Activated CD4-positive, alpha-beta T cell treated with anti-CD3 and anti-CD28 coated beads, Interleukin-2, Interleukin-4, amounts not matched to agents 100 ng/mL and 50 ng/mL, durations not matched to agents 16 hours and 8 hours (primary cell): ENCODE data around the gene HCN1.
"Not testable (repeated sequence)": the region's sequence is repeated elsewhere in the genome, so short reads cannot be mapped to it uniquely, and the experiment has no call there.

Experiments
- DNase-seq: peaks from one replicate; pipeline ENCODE4 v3.0.0-alpha.2; 2020; ENCODE audit warnings: low spot score

Gene HCN1

GRCh38 chr5:45617859-45618416 is 78.2 kb downstream of the HCN1 start:
- DNase-seq, result no peak

GRCh38 chr5:45609661-45610060 is 86.5 kb downstream of the HCN1 start:
- DNase-seq, result no peak

- no peak for DNase-seq
These were observed 92.1 kb downstream of the HCN1 start for GRCh38 chr5:45604092-45604491.

- DNase-seq, result no peak
These were observed 94.8 kb downstream of the HCN1 start for GRCh38 chr5:45601424-45601823.

- no peak for DNase-seq
These were observed 99.9 kb downstream of the HCN1 start for GRCh38 chr5:45596320-45596719.

- DNase-seq, result not testable (repeated sequence)
These were observed 110.2 kb downstream of the HCN1 start for GRCh38 chr5:45586001-45586400.

GRCh38 chr5:45578270-45578669 is 117.9 kb downstream of the HCN1 start:
- DNase-seq, result no peak

- DNase-seq, result no peak
These were observed 127.4 kb downstream of the HCN1 start for GRCh38 chr5:45568813-45569212.

GRCh38 chr5:45542421-45542820 is 153.8 kb downstream of the HCN1 start:
- no peak for DNase-seq

GRCh38 chr5:45533663-45534062 is 162.5 kb downstream of the HCN1 start:
- DNase-seq, result no peak

GRCh38 chr5:45532826-45533624 is 163.2 kb downstream of the HCN1 start:
- no peak for DNase-seq

GRCh38 chr5:45521067-45521466 is 175.1 kb downstream of the HCN1 start:
- DNase-seq, result no peak

- DNase-seq, result no peak
These were observed 183.7 kb downstream of the HCN1 start for GRCh38 chr5:45512521-45512920.

- DNase-seq, result no peak
These were observed 186.8 kb downstream of the HCN1 start for GRCh38 chr5:45509371-45509770.

- no peak for DNase-seq
These were observed 188.0 kb downstream of the HCN1 start for GRCh38 chr5:45508135-45508534.

GRCh38 chr5:45507178-45507577 is 189.0 kb downstream of the HCN1 start:
- no peak for DNase-seq

GRCh38 chr5:45499006-45499405 is 197.2 kb downstream of the HCN1 start:
- DNase-seq, result not testable (repeated sequence)

- no peak for DNase-seq
These were observed 204.8 kb downstream of the HCN1 start for GRCh38 chr5:45491368-45491767.

- no peak for DNase-seq
These were observed 211.4 kb downstream of the HCN1 start for GRCh38 chr5:45484781-45485180.

GRCh38 chr5:45454114-45454513 is 242.1 kb downstream of the HCN1 start:
- DNase-seq, result no peak

GRCh38 chr5:45444856-45445255 is 251.3 kb downstream of the HCN1 start:
- not testable (repeated sequence) for DNase-seq

GRCh38 chr5:45440466-45440865 is 255.7 kb downstream of the HCN1 start:
- DNase-seq, result no peak

- no peak for DNase-seq
These were observed 258.4 kb downstream of the HCN1 start for GRCh38 chr5:45437752-45438151.
